CD14-positive monocyte (primary cell): ENCODE data around the gene CCNY. TPM values are rescaled to one million over a fixed set of nuclear protein-coding genes. Genes with fewer than 3 reads are reported as not detected.

Experiments
- DNase-seq, 3 donors: peaks; one replicate each; pipeline ENCODE4 v3.0.0-alpha.2; 2011 to 2022
- H2AFZ ChIP-seq: 2 replicates; pipeline ENCODE4 v1.6.0; 2012; ENCODE audit warnings: mild to moderate bottlenecking, low read depth, low read length, inconsistent platforms; ENCODE audit not compliant: insufficient read depth, poor library complexity, severe bottlenecking
- H3K27ac ChIP-seq, 2 donors: 1 replicate in 1 of 2; 2 replicates in 1 of 2; pipeline ENCODE4 v1.5.1; 2012 to 2013; ENCODE audit warnings: low read length in 2 of 2, control low read depth in 1 of 2, inconsistent platforms in 1 of 2, low read depth in 1 of 2, mild to moderate bottlenecking in 1 of 2
- H3K27me3 ChIP-seq, 2 donors: one replicate each; pipeline versions ENCODE4 v1.6.0 to v1.6.1; 2011 to 2013; ENCODE audit warnings: low read length in 2 of 2; ENCODE audit not compliant: control insufficient read depth in 2 of 2, insufficient read depth in 2 of 2
- H3K36me3 ChIP-seq, 2 donors: replicated peaks in 1 of 2; 1 replicate in 1 of 2; 2 replicates in 1 of 2; pipeline versions ENCODE4 v1.5.1 to v1.6.1; 2012 to 2013; ENCODE audit warnings: low read length in 2 of 2, control low read depth in 1 of 2, inconsistent platforms in 1 of 2, mild to moderate bottlenecking in 1 of 2; ENCODE audit not compliant: insufficient read depth in 2 of 2, control insufficient read depth in 1 of 2
- H3K4me1 ChIP-seq, 2 donors: 1 replicate in 1 of 2; 2 replicates in 1 of 2; pipeline versions ENCODE4 v1.5.1 to v1.6.1; 2012 to 2013; ENCODE audit warnings: low read length in 2 of 2, control low read depth in 1 of 2, inconsistent platforms in 1 of 2, mild to moderate bottlenecking in 1 of 2, moderate library complexity in 1 of 2; ENCODE audit not compliant: insufficient read depth in 2 of 2, control insufficient read depth in 1 of 2
- H3K4me2 ChIP-seq: replicated peaks from 2 replicates; pipeline ENCODE3; 2012; ENCODE audit warnings: low read length, moderate library complexity, mild to moderate bottlenecking; ENCODE audit not compliant: poor library complexity, severe bottlenecking; ENCODE audit errors: extremely low read depth
- H3K4me3 ChIP-seq, 3 experiments: fragments of 200-600 bp in 1 of 3; sonication (generic) in 1 of 3; replicated peaks in 1 of 3; 1 replicate in 2 of 3; 2 replicates in 1 of 3; pipeline ENCODE4 v1.5.1; 2011 to 2013; ENCODE audit warnings: low read length in 3 of 3, mild to moderate bottlenecking in 3 of 3, control low read depth in 2 of 3, low read depth in 2 of 3, inconsistent platforms in 1 of 3, moderate library complexity in 1 of 3
- H3K79me2 ChIP-seq: 2 replicates; pipeline ENCODE4 v1.6.0; 2012; ENCODE audit warnings: mild to moderate bottlenecking, control low read depth, inconsistent platforms, low read length, moderate library complexity; ENCODE audit not compliant: insufficient read depth
- H3K9ac ChIP-seq: 2 replicates; pipeline ENCODE4 v1.6.0; 2017; ENCODE audit warnings: low read length, mild to moderate bottlenecking; ENCODE audit not compliant: insufficient read depth, poor library complexity, severe bottlenecking
- H3K9me3 ChIP-seq, 2 donors: replicated peaks in 1 of 2; 1 replicate in 1 of 2; 2 replicates in 1 of 2; pipeline versions ENCODE4 v1.5.1 to v1.6.1; 2012 to 2013; ENCODE audit warnings: low read length in 2 of 2, control low read depth in 1 of 2; ENCODE audit not compliant: control insufficient read depth in 1 of 2, insufficient read depth in 1 of 2
- H4K20me1 ChIP-seq: 2 replicates; pipeline ENCODE4 v1.6.0; 2012; ENCODE audit warnings: mild to moderate bottlenecking, low read length, control low read depth, moderate library complexity; ENCODE audit not compliant: insufficient read depth
- H3K27ac Mint-ChIP-seq, 7 donors: one replicate each; pipeline ENCODE4 v1.8.0; 2020; ENCODE audit warnings: mild to moderate bottlenecking in 7 of 7, mixed read lengths in 7 of 7, moderate library complexity in 6 of 7, inconsistent platforms in 2 of 7
- H3K27me3 Mint-ChIP-seq, 3 donors: one replicate each; pipeline ENCODE4 v1.8.0; 2021 to 2022; ENCODE audit warnings: low read depth in 3 of 3, mild to moderate bottlenecking in 3 of 3, mixed read lengths in 3 of 3, moderate library complexity in 3 of 3, inconsistent platforms in 1 of 3
- H3K36me3 Mint-ChIP-seq, 2 donors: one replicate each; pipeline ENCODE4 v1.8.0; 2020; ENCODE audit warnings: mixed read lengths in 2 of 2, inconsistent platforms in 1 of 2, mild to moderate bottlenecking in 1 of 2
- H3K4me1 Mint-ChIP-seq: one replicate; pipeline ENCODE4 v1.8.0; 2020; ENCODE audit warnings: mild to moderate bottlenecking, mixed read lengths
- H3K4me3 Mint-ChIP-seq, 2 donors: one replicate each; pipeline ENCODE4 v1.8.0; 2020; ENCODE audit warnings: mild to moderate bottlenecking in 2 of 2, mixed read lengths in 2 of 2, moderate library complexity in 1 of 2
- H3K9me3 Mint-ChIP-seq, 7 donors: one replicate each; pipeline ENCODE4 v1.8.0; 2020 to 2022; ENCODE audit warnings: mixed read lengths in 7 of 7, mild to moderate bottlenecking in 6 of 7, moderate library complexity in 6 of 7, inconsistent platforms in 2 of 7
- CTCF ChIP-seq: fragments of 200-600 bp; IDR thresholded peaks from one replicate; pipeline ENCODE4 v1.8.0; 2022; ENCODE audit warnings: antibody characterized with exemption, mild to moderate bottlenecking
- WGBS: methylation state at CpG from one replicate; pipeline ENCODE4 v1.1.5; 2013; ENCODE audit warnings: missing lambda C conversion rate; ENCODE audit not compliant: insufficient coverage; 5-methylcytosine and 5-hydroxymethylcytosine counted together
- intact Hi-C, 2 donors: fragments of 100-400 bp; cut with micrococcal nuclease; formaldehyde crosslinking; loops; one replicate each; pipeline versions ENCODE4 v1.15.0 to v1.15.1; 2023
- polyA plus RNA-seq, 3 donors: library from polyadenylated mRNA; depleted of rRNA in 1 of 3; unstranded in 2 of 3; stranded (reverse) in 1 of 3; fragments of 300-500 nt in 2 of 3; fragments of >200 nt in 1 of 3; fragmentation: Illumina TruSeq in 2 of 3; gene quantifications; 1 replicate in 2 of 3; 2 replicates in 1 of 3; pipeline ENCODE4 v1.2.3, GENCODE V29; 2012 to 2021

The CCNY gene
- polyA plus RNA-seq, 3 donors, result 39.9 to 116 (median 64.8) TPM

GRCh38 chr10:35388197-35388596 lies 51.9 kb downstream of the CCNY start:
- H3K27ac ChIP-seq, result peak overlapping the region in 1 of 2 donors; percentile 71
- peaks cover 25 to 35% of the 10 kb centered on the region in 2 donors for H3K4me1 ChIP-seq
- no peak for TF ChIP-seq CTCF

GRCh38 chr10:35388682-35389081 lies 52.4 kb downstream of the CCNY start:
- H3K27me3 Mint-ChIP-seq, result no peaks in the 10 kb centered on the region
- Histone ChIP-seq H3K27ac (peak overlapping the region in 1 of 2 donors; percentile 29), H3K36me3 (no peaks in the 10 kb centered on the region), H3K4me2 (no peak overlapping the region), H4K20me1 (peaks cover 100% of the 10 kb centered on the region), H2AFZ (no peak overlapping the region), H3K4me3 (no peak overlapping the region), H3K9me3 (peaks cover 10 to 17% of the 10 kb centered on the region in 2 donors), H3K4me1 (peaks cover 25 to 35% of the 10 kb centered on the region in 2 donors), H3K9ac (no peak overlapping the region), H3K27me3 (no peaks in the 10 kb centered on the region), H3K79me2 (peaks cover 99% of the 10 kb centered on the region)
- no peak for DNase-seq
- peaks cover 7 to 15% of the 10 kb centered on the region in 2 donors for H3K36me3 Mint-ChIP-seq
- intact Hi-C loops, result loop anchor here in 1 of 2 donors (5.0 kb wide), 1 partner anchor 49 kb away; no protein-coding TSS in a partner anchor
- peak overlapping the region in 1 of 7 donors; percentile 23 for H3K27ac Mint-ChIP-seq
- peaks cover 6 to 19% (median 13%) of the 10 kb centered on the region in 7 donors for H3K9me3 Mint-ChIP-seq
- H3K4me1 Mint-ChIP-seq, result peaks cover 67% of the 10 kb centered on the region
- H3K4me3 Mint-ChIP-seq, result no peak overlapping the region
- no peak for TF ChIP-seq CTCF
- WGBS, result 100% methylated on average over 1 of the region's 1 CpG

More at GRCh38 chr10:35388197-35388596, 51.9 kb downstream of the CCNY start:
- H3K36me3 Mint-ChIP-seq, result peaks cover 7 to 15% of the 10 kb centered on the region in 2 donors
- H3K27me3 Mint-ChIP-seq, result no peaks in the 10 kb centered on the region
- H3K36me3 ChIP-seq, result no peaks in the 10 kb centered on the region
- peak overlapping the region in 5 of 7 donors; percentile 16 to 82 (median 51) for H3K27ac Mint-ChIP-seq
- no peaks in the 10 kb centered on the region for H3K27me3 ChIP-seq
- H3K4me1 Mint-ChIP-seq, result peaks cover 63% of the 10 kb centered on the region
- intact Hi-C loops, result loop anchor here in 1 of 2 donors (5.0 kb wide), 1 partner anchor 49 kb away; no protein-coding TSS in a partner anchor
- H3K4me3 ChIP-seq, result no peak overlapping the region
- H3K9me3 ChIP-seq, result peaks cover 10 to 17% of the 10 kb centered on the region in 2 donors
- no peak overlapping the region for H3K9ac ChIP-seq
- H3K4me2 ChIP-seq, result peak overlapping the region; percentile 5
- no peak for DNase-seq
- no peak overlapping the region for H3K4me3 Mint-ChIP-seq
- H2AFZ ChIP-seq, result no peak overlapping the region
- peaks cover 99% of the 10 kb centered on the region for H3K79me2 ChIP-seq
- peaks cover 6 to 19% (median 13%) of the 10 kb centered on the region in 7 donors for H3K9me3 Mint-ChIP-seq
- peaks cover 100% of the 10 kb centered on the region for H4K20me1 ChIP-seq
